ENCODE data around the gene CALB2. TPM values are rescaled to one million over a fixed set of nuclear protein-coding genes. Genes with fewer than 3 reads are reported as not detected.

CALB2 gene
- total and polyA plus RNA-seq, 5 donors = 0.95 to 3.3 (median 2.0) TPM

GRCh38 chr16:71387045-71387871, 28.7 kb downstream of the CALB2 start:
- 13% methylated on average over 9 of the region's 9 CpGs for WGBS
- H3K4me3 ChIP-seq (ENCODE audit: low read length) = no peak overlapping the region
- H3K27me3 ChIP-seq (ENCODE audit: control insufficient read depth, insufficient read depth) = no peaks in the 10 kb centered on the region
- no peak overlapping the region for H3K27ac ChIP-seq (ENCODE audit: low read length)
- no peak for ATAC-seq
- no peak for DNase-seq
- intact Hi-C loops (cut with DNase I) = no loop called here
- H3K4me1 ChIP-seq (ENCODE audit: control insufficient read depth, insufficient read depth, low read length) = no peaks in the 10 kb centered on the region
- no peaks in the 10 kb centered on the region for H3K9me3 ChIP-seq (ENCODE audit: control insufficient read depth, low read length)

GRCh38 chr16:71389330-71389729, 30.8 kb downstream of the CALB2 start:
- intact Hi-C loops (cut with DNase I) = no loop called here
- H3K9me3 ChIP-seq (ENCODE audit: control insufficient read depth, low read length) = no peaks in the 10 kb centered on the region
- H3K4me3 ChIP-seq (ENCODE audit: low read length) = no peak overlapping the region
- WGBS = 75% methylated on average over 7 of the region's 7 CpGs
- no peak for DNase-seq
- H3K27me3 ChIP-seq (ENCODE audit: control insufficient read depth, insufficient read depth) = no peaks in the 10 kb centered on the region
- ATAC-seq = no peak
- no peak overlapping the region for H3K27ac ChIP-seq (ENCODE audit: low read length)
- no peaks in the 10 kb centered on the region for H3K4me1 ChIP-seq (ENCODE audit: control insufficient read depth, insufficient read depth, low read length)

GRCh38 chr16:71396594-71396993, 38.1 kb downstream of the CALB2 start:
- Histone ChIP-seq H3K27ac (ENCODE audit: low read length) (no peak overlapping the region), H3K9me3 (ENCODE audit: control insufficient read depth, low read length) (no peaks in the 10 kb centered on the region), H3K4me1 (ENCODE audit: control insufficient read depth, insufficient read depth, low read length) (no peaks in the 10 kb centered on the region), H3K27me3 (ENCODE audit: control insufficient read depth, insufficient read depth) (no peaks in the 10 kb centered on the region), H3K4me3 (ENCODE audit: low read length) (no peak overlapping the region)
- DNase-seq (no peak), ATAC-seq (no peak)
- intact Hi-C loops (cut with DNase I) = no loop called here
- 67% methylated on average over 10 of the region's 10 CpGs for WGBS

GRCh38 chr16:71399801-71400563, 41.5 kb downstream of the CALB2 start:
- Histone ChIP-seq H3K4me3 (ENCODE audit: low read length) (no peak overlapping the region), H3K27me3 (ENCODE audit: control insufficient read depth, insufficient read depth) (no peaks in the 10 kb centered on the region), H3K9me3 (ENCODE audit: control insufficient read depth, low read length) (no peaks in the 10 kb centered on the region), H3K4me1 (ENCODE audit: control insufficient read depth, insufficient read depth, low read length) (no peaks in the 10 kb centered on the region), H3K27ac (ENCODE audit: low read length) (no peak overlapping the region)
- DNase-seq (no peak), ATAC-seq (no peak)
- WGBS = 79% methylated on average over 11 of the region's 11 CpGs
- intact Hi-C loops (cut with DNase I) = no loop called here

- WGBS = 67% methylated on average over 6 of the region's 6 CpGs
- ATAC-seq (no peak), DNase-seq (no peak)
- Histone ChIP-seq H3K9me3 (ENCODE audit: control insufficient read depth, low read length) (no peaks in the 10 kb centered on the region), H3K27ac (ENCODE audit: low read length) (no peak overlapping the region), H3K27me3 (ENCODE audit: control insufficient read depth, insufficient read depth) (no peaks in the 10 kb centered on the region), H3K4me1 (ENCODE audit: control insufficient read depth, insufficient read depth, low read length) (no peaks in the 10 kb centered on the region), H3K4me3 (ENCODE audit: low read length) (no peak overlapping the region)
- intact Hi-C loops (cut with DNase I) = no loop called here
Measured at GRCh38 chr16:71402007-71402406, 43.5 kb downstream of the CALB2 start.

- intact Hi-C loops (cut with DNase I) = no loop called here
- DNase-seq (no peak), ATAC-seq (no peak)
- no peaks in the 10 kb centered on the region for H3K4me1 ChIP-seq (ENCODE audit: control insufficient read depth, insufficient read depth, low read length)
- no peaks in the 10 kb centered on the region for H3K9me3 ChIP-seq (ENCODE audit: control insufficient read depth, low read length)
- H3K4me3 ChIP-seq (ENCODE audit: low read length) = no peak overlapping the region
- H3K27me3 ChIP-seq (ENCODE audit: control insufficient read depth, insufficient read depth) = no peaks in the 10 kb centered on the region
- H3K27ac ChIP-seq (ENCODE audit: low read length) = no peak overlapping the region
- WGBS = 49% methylated on average over 11 of the region's 11 CpGs
Measured at GRCh38 chr16:71402674-71403073, 44.2 kb downstream of the CALB2 start.

- intact Hi-C loops (cut with DNase I) = no loop called here
- WGBS = 77% methylated on average over 4 of the region's 4 CpGs
Measured at GRCh38 chr16:71404364-71404763, 45.8 kb downstream of the CALB2 start.

GRCh38 chr16:71406316-71406715, 47.8 kb downstream of the CALB2 start:
- H3K27ac ChIP-seq (ENCODE audit: low read length) = no peak overlapping the region
- intact Hi-C loops (cut with DNase I) = no loop called here
- H3K9me3 ChIP-seq (ENCODE audit: control insufficient read depth, low read length) = no peaks in the 10 kb centered on the region
- 82% methylated on average over 5 of the region's 5 CpGs for WGBS
- H3K27me3 ChIP-seq (ENCODE audit: control insufficient read depth, insufficient read depth) = no peaks in the 10 kb centered on the region
- no peak overlapping the region for H3K4me3 ChIP-seq (ENCODE audit: low read length)
- no peak for DNase-seq
- ATAC-seq = no peak
- H3K4me1 ChIP-seq (ENCODE audit: control insufficient read depth, insufficient read depth, low read length) = no peaks in the 10 kb centered on the region

More at GRCh38 chr16:71404364-71404763, 45.8 kb downstream of the CALB2 start:
- no peak overlapping the region for H3K27ac ChIP-seq (ENCODE audit: low read length)
- no peaks in the 10 kb centered on the region for H3K9me3 ChIP-seq (ENCODE audit: control insufficient read depth, low read length)
- ATAC-seq = no peak
- H3K27me3 ChIP-seq (ENCODE audit: control insufficient read depth, insufficient read depth) = no peaks in the 10 kb centered on the region
- DNase-seq = no peak
- no peak overlapping the region for H3K4me3 ChIP-seq (ENCODE audit: low read length)
- H3K4me1 ChIP-seq (ENCODE audit: control insufficient read depth, insufficient read depth, low read length) = no peaks in the 10 kb centered on the region

- intact Hi-C loops (cut with DNase I) = no loop called here
Measured at GRCh38 chr16:71406724-71407123, 48.2 kb downstream of the CALB2 start.

GRCh38 chr16:71407731-71408130, 49.2 kb downstream of the CALB2 start:
- 74% methylated on average over 1 of the region's 1 CpG for WGBS
- H3K4me1 ChIP-seq (ENCODE audit: control insufficient read depth, insufficient read depth, low read length) = no peaks in the 10 kb centered on the region
- no peak for DNase-seq
- no peak for ATAC-seq
- H3K27me3 ChIP-seq (ENCODE audit: control insufficient read depth, insufficient read depth) = no peaks in the 10 kb centered on the region
- H3K27ac ChIP-seq (ENCODE audit: low read length) = no peak overlapping the region
- no peak overlapping the region for H3K4me3 ChIP-seq (ENCODE audit: low read length)
- no peaks in the 10 kb centered on the region for H3K9me3 ChIP-seq (ENCODE audit: control insufficient read depth, low read length)
- intact Hi-C loops (cut with DNase I) = no loop called here

More at GRCh38 chr16:71406724-71407123, 48.2 kb downstream of the CALB2 start:
- Histone ChIP-seq H3K4me1 (ENCODE audit: control insufficient read depth, insufficient read depth, low read length) (no peaks in the 10 kb centered on the region), H3K4me3 (ENCODE audit: low read length) (no peak overlapping the region), H3K27ac (ENCODE audit: low read length) (no peak overlapping the region), H3K27me3 (ENCODE audit: control insufficient read depth, insufficient read depth) (no peaks in the 10 kb centered on the region), H3K9me3 (ENCODE audit: control insufficient read depth, low read length) (no peaks in the 10 kb centered on the region)
- WGBS = 61% methylated on average over 8 of the region's 8 CpGs
- no peak for ATAC-seq
- DNase-seq = no peak

- ATAC-seq = no peak
- Histone ChIP-seq H3K27me3 (ENCODE audit: control insufficient read depth, insufficient read depth) (no peaks in the 10 kb centered on the region), H3K4me1 (ENCODE audit: control insufficient read depth, insufficient read depth, low read length) (no peaks in the 10 kb centered on the region), H3K4me3 (ENCODE audit: low read length) (no peak overlapping the region), H3K27ac (ENCODE audit: low read length) (no peak overlapping the region), H3K9me3 (ENCODE audit: control insufficient read depth, low read length) (no peaks in the 10 kb centered on the region)
- WGBS = 47% methylated on average over 3 of the region's 3 CpGs
- intact Hi-C loops (cut with DNase I) = no loop called here
- no peak for DNase-seq
Measured at GRCh38 chr16:71408536-71408935, 50.0 kb downstream of the CALB2 start.

Data from right cardiac atrium (tissue), 5 donors.